Measurements from ENCODE around the gene PTPRN2.
"Not testable (repeated sequence)": the region's sequence is repeated elsewhere in the genome, so short reads cannot be mapped to it uniquely, and the experiment has no call there.

Gene PTPRN2

GRCh38 chr7:158512869-158513268 lies 74.8 kb downstream of the PTPRN2 start:
- in situ Hi-C loops (cut with MboI; ENCODE audit: low pct_unique_long_range_greater_than_20kb, low sequenced_read_pairs, unreplicated experiment): no loop called here
- no peak for TF ChIP-seq CTCF (IDR thresholded peaks at IDR 0.05; ENCODE audit: extremely low read depth, insufficient read depth, missing control alignments)
- DNase-seq (ENCODE audit: low spot score): no peak

- no peak for DNase-seq (ENCODE audit: low spot score)
- no peak for TF ChIP-seq CTCF (IDR thresholded peaks at IDR 0.05; ENCODE audit: extremely low read depth, insufficient read depth, missing control alignments)
- in situ Hi-C loops (cut with MboI; ENCODE audit: low pct_unique_long_range_greater_than_20kb, low sequenced_read_pairs, unreplicated experiment): no loop called here
Measured at GRCh38 chr7:158512042-158512441, 75.6 kb downstream of the PTPRN2 start.

GRCh38 chr7:158508802-158509385 lies 78.7 kb downstream of the PTPRN2 start:
- no peak for DNase-seq (ENCODE audit: low spot score)

GRCh38 chr7:158508321-158508720 lies 79.3 kb downstream of the PTPRN2 start:
- DNase-seq (ENCODE audit: low spot score); in situ Hi-C loops (cut with MboI; ENCODE audit: low pct_unique_long_range_greater_than_20kb, low sequenced_read_pairs, unreplicated experiment): not testable (repeated sequence)

More at GRCh38 chr7:158508802-158509385, 78.7 kb downstream of the PTPRN2 start:
- TF ChIP-seq CTCF (IDR thresholded peaks at IDR 0.05; ENCODE audit: extremely low read depth, insufficient read depth, missing control alignments): no peak
- in situ Hi-C loops (cut with MboI; ENCODE audit: low pct_unique_long_range_greater_than_20kb, low sequenced_read_pairs, unreplicated experiment): no loop called here

- TF ChIP-seq CTCF (IDR thresholded peaks at IDR 0.05; ENCODE audit: extremely low read depth, insufficient read depth, missing control alignments): no peak
- in situ Hi-C loops (cut with MboI; ENCODE audit: low pct_unique_long_range_greater_than_20kb, low sequenced_read_pairs, unreplicated experiment): no loop called here
- no peak for DNase-seq (ENCODE audit: low spot score)
Measured at GRCh38 chr7:158507917-158508316, 79.7 kb downstream of the PTPRN2 start.

GRCh38 chr7:158507175-158507574 lies 80.4 kb downstream of the PTPRN2 start:
- in situ Hi-C loops (cut with MboI; ENCODE audit: low pct_unique_long_range_greater_than_20kb, low sequenced_read_pairs, unreplicated experiment); DNase-seq (ENCODE audit: low spot score): not testable (repeated sequence)

GRCh38 chr7:158506626-158507025 lies 81.0 kb downstream of the PTPRN2 start:
- no peak for TF ChIP-seq CTCF (IDR thresholded peaks at IDR 0.05; ENCODE audit: extremely low read depth, insufficient read depth, missing control alignments)
- DNase-seq (ENCODE audit: low spot score): no peak
- in situ Hi-C loops (cut with MboI; ENCODE audit: low pct_unique_long_range_greater_than_20kb, low sequenced_read_pairs, unreplicated experiment): no loop called here

- TF ChIP-seq CTCF (IDR thresholded peaks at IDR 0.05; ENCODE audit: extremely low read depth, insufficient read depth, missing control alignments): no peak
- in situ Hi-C loops (cut with MboI; ENCODE audit: low pct_unique_long_range_greater_than_20kb, low sequenced_read_pairs, unreplicated experiment): no loop called here
- no peak for DNase-seq (ENCODE audit: low spot score)
Measured at GRCh38 chr7:158505683-158506082, 81.9 kb downstream of the PTPRN2 start.
